Body of pancreas (tissue), 4 donors: ENCODE results near the gene B3GLCT. TPM values are rescaled to one million over a fixed set of nuclear protein-coding genes. Genes with fewer than 3 reads are reported as not detected.
"Not testable (repeated sequence)": the region's sequence is repeated elsewhere in the genome, so short reads cannot be mapped to it uniquely, and the experiment has no call there.

Experiments
- ATAC-seq: fragments of 150-250 bp; one replicate; pipeline ENCODE4 v1.9.1; 2016
- DNase-seq, 4 donors: peaks; one replicate each; pipeline ENCODE4 v3.0.0-alpha.2; 2019
- H3K27ac ChIP-seq, 4 donors: fragments of 200-600 bp; sonication (generic); 1 replicate in 3 of 4; 2 replicates in 1 of 4; pipeline versions ENCODE4 v1.5.1 to v1.6.1; 2016 to 2019; ENCODE audit warnings: mild to moderate bottlenecking in 1 of 4, mixed read lengths in 1 of 4, moderate library complexity in 1 of 4
- H3K27me3 ChIP-seq, 2 donors: fragments of 200-600 bp; sonication (generic); one replicate each; pipeline ENCODE4 v1.6.0; 2016; ENCODE audit warnings: mild to moderate bottlenecking in 1 of 2
- H3K36me3 ChIP-seq, 2 donors: fragments of 200-600 bp; sonication (generic); replicated peaks in 1 of 2; 2 replicates each; pipeline ENCODE4 v1.5.1; 2016; ENCODE audit warnings: low read depth in 2 of 2; ENCODE audit not compliant: insufficient read depth in 1 of 2
- H3K4me1 ChIP-seq: fragments of 200-600 bp; sonication (generic); one replicate; pipeline ENCODE4 v1.6.0; 2016
- H3K4me3 ChIP-seq, 2 donors: fragments of 200-600 bp; sonication (generic); 1 replicate in 1 of 2; 2 replicates in 1 of 2; pipeline ENCODE4 v1.5.1; 2016 to 2019
- H3K9me3 ChIP-seq, 3 donors: fragments of 200-600 bp; sonication (generic); 1 replicate in 2 of 3; 2 replicates in 1 of 3; pipeline ENCODE4 v1.5.1; 2016
- CTCF ChIP-seq, 7 experiments: fragments of 450-650 bp in 4 of 7; fragments of 200-600 bp in 3 of 7; sonication (generic) in 3 of 7; IDR thresholded peaks; one replicate each; pipeline ENCODE4 v1.5.1; 2016 to 2019; ENCODE audit warnings: antibody characterized with exemption in 7 of 7
- POLR2A ChIP-seq, 3 donors: fragments of 450-650 bp; IDR thresholded peaks; one replicate each; pipeline ENCODE4 v1.6.1; 2016; ENCODE audit warnings: antibody characterized with exemption in 3 of 3, mild to moderate bottlenecking in 2 of 3
- WGBS, 2 donors: methylation state at CpG; one replicate each; pipeline ENCODE4 v1.1.5; 2017; 5-methylcytosine and 5-hydroxymethylcytosine counted together
- intact Hi-C: fragments of 100-400 bp; cut with DNase I; formaldehyde crosslinking; loops from one replicate; pipeline ENCODE4 v1.15.1; 2023
- total RNA-seq, 2 donors: library from RNA; depleted of rRNA; stranded (reverse); fragments of >200 nt; gene quantifications; one replicate each; pipeline ENCODE4 v1.1.0, GENCODE V29; 2016

The B3GLCT gene
- total RNA-seq, 2 donors from 2014 or later, result 2.0 to 5.2 TPM

- Histone ChIP-seq H3K9me3 (no peaks in the 10 kb centered on the region), H3K4me3 (no peak overlapping the region), H3K4me1 (no peaks in the 10 kb centered on the region), H3K27ac (no peak overlapping the region), H3K36me3 (no peaks in the 10 kb centered on the region), H3K27me3 (no peaks in the 10 kb centered on the region)
- 77% methylated on average over 3 of the region's 3 CpGs for WGBS, 2 donors
- TF ChIP-seq CTCF (IDR thresholded peaks at IDR 0.05) (no peak), POLR2A (IDR thresholded peaks at IDR 0.05) (no peak)
- ATAC-seq (no peak), DNase-seq (no peak)
- intact Hi-C loops, result no loop called here
These were observed 27.8 kb upstream of the B3GLCT start for GRCh38 chr13:31172001-31172400.

- H3K4me1 ChIP-seq, result no peaks in the 10 kb centered on the region
- intact Hi-C loops, result no loop called here
- H3K9me3 ChIP-seq, result no peaks in the 10 kb centered on the region
- H3K27me3 ChIP-seq, result no peaks in the 10 kb centered on the region
- no peaks in the 10 kb centered on the region for H3K36me3 ChIP-seq
- TF ChIP-seq CTCF (IDR thresholded peaks at IDR 0.05) (no peak), POLR2A (IDR thresholded peaks at IDR 0.05) (no peak)
- no peak overlapping the region for H3K4me3 ChIP-seq
- peak; percentile 63 for ATAC-seq
- no peak for DNase-seq
- WGBS, 2 donors, result 55 to 68% methylated on average over 2 of the region's 2 CpGs
- H3K27ac ChIP-seq, result no peak overlapping the region
These were observed 27.2 kb upstream of the B3GLCT start for GRCh38 chr13:31172535-31172934.

- TF ChIP-seq CTCF (IDR thresholded peaks at IDR 0.05) (peak in 1 of 7 experiments; percentile 3), POLR2A (IDR thresholded peaks at IDR 0.05) (no peak)
These were observed 25.8 kb upstream of the B3GLCT start for GRCh38 chr13:31174018-31174417.

GRCh38 chr13:31175847-31176532 lies 23.8 kb upstream of the B3GLCT start:
- TF ChIP-seq POLR2A (IDR thresholded peaks at IDR 0.05), result no peak
- intact Hi-C loops, result no loop called here

More at GRCh38 chr13:31174018-31174417, 25.8 kb upstream of the B3GLCT start:
- DNase-seq, result no peak
- WGBS, 2 donors, result 59 to 62% methylated on average over 3 of the region's 3 CpGs
- no peaks in the 10 kb centered on the region for H3K27me3 ChIP-seq
- no peak for ATAC-seq
- H3K36me3 ChIP-seq, result no peaks in the 10 kb centered on the region
- H3K9me3 ChIP-seq, result no peaks in the 10 kb centered on the region
- intact Hi-C loops, result no loop called here
- H3K27ac ChIP-seq, result no peak overlapping the region
- H3K4me3 ChIP-seq, result no peak overlapping the region
- no peaks in the 10 kb centered on the region for H3K4me1 ChIP-seq

GRCh38 chr13:31177813-31178495 lies 21.8 kb upstream of the B3GLCT start:
- H3K27ac ChIP-seq, H3K4me3 ChIP-seq, H3K27me3 ChIP-seq, DNase-seq, intact Hi-C loops, H3K4me1 ChIP-seq, H3K36me3 ChIP-seq, H3K9me3 ChIP-seq, ATAC-seq: not testable (repeated sequence)
- 83 to 84% methylated on average over 12 of the region's 12 CpGs for WGBS, 2 donors

More at GRCh38 chr13:31175847-31176532, 23.8 kb upstream of the B3GLCT start:
- ATAC-seq, result no peak
- 66 to 75% methylated on average over 3 of the region's 3 CpGs for WGBS, 2 donors
- H3K4me3 ChIP-seq, result no peak overlapping the region
- H3K36me3 ChIP-seq, result no peaks in the 10 kb centered on the region
- H3K27me3 ChIP-seq, result no peaks in the 10 kb centered on the region
- H3K4me1 ChIP-seq, result no peaks in the 10 kb centered on the region
- H3K27ac ChIP-seq, result no peak overlapping the region
- DNase-seq, result no peak
- no peaks in the 10 kb centered on the region for H3K9me3 ChIP-seq
